Myocyte (in vitro differentiated cells): ENCODE results near the gene GPC5. TPM values are rescaled to one million over a fixed set of nuclear protein-coding genes. Genes with fewer than 3 reads are reported as not detected.
"Not testable (repeated sequence)": the region's sequence is repeated elsewhere in the genome, so short reads cannot be mapped to it uniquely, and the experiment has no call there.

Experiments
- DNase-seq: peaks from one replicate; pipeline ENCODE4 v3.0.0-alpha.2; 2012; ENCODE audit warnings: low read depth
- total RNA-seq: library from RNA; depleted of rRNA; stranded (reverse); fragments of >200 nt; gene quantifications from 2 replicates; pipeline ENCODE4 v1.2.3, GENCODE V29; 2014

The GPC5 gene
- total RNA-seq, 1 donor from 2014 or later: 0.21 TPM

- DNase-seq: no peak
Measured at GRCh38 chr13:91836553-91836952, 438.1 kb downstream of the GPC5 start.

GRCh38 chr13:91845612-91846011, 447.2 kb downstream of the GPC5 start:
- DNase-seq: no peak

DNA sequence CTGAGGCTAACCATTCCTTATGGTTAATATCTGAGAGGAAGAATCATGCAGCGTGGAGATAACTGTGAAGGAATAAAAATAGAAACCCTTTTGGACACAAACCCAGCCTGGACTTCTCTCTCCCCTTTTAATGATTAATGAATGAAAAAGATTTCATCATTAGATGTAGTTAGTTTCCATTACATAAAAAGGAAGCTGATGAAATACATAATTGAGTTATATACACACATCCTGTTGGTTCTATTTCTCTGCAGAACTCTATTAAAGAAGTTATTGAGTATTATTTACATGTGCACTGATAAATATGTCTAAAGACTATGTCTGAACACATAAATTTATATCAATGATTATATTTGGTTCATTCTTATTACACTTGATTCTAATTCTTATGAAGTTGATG, 465.3 kb downstream of the GPC5 start:
- DNase-seq: no peak

- no peak for DNase-seq
Measured at GRCh38 chr13:91868351-91868750, 469.9 kb downstream of the GPC5 start.

GRCh38 chr13:91878491-91878890, 480.1 kb downstream of the GPC5 start:
- DNase-seq: no peak

DNA sequence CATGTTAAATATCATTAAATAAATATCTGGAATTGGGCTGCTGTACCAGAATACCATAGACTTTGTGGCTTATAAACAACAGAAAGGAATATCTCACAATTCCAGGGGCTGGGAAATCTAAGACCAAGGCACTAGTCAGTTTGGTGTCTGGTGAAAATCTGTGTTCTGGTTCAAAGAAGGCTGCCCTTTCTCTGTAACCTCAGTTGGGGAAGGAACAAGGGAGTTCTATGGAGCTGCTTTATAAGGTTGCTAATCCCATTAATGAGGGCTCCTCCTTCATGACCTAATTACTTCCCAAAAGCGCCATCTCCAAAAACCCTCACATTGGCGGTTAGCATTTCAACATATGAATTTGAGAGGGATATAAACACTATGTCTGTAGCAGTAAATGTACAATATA, 480.9 kb downstream of the GPC5 start:
- DNase-seq: no peak

DNA sequence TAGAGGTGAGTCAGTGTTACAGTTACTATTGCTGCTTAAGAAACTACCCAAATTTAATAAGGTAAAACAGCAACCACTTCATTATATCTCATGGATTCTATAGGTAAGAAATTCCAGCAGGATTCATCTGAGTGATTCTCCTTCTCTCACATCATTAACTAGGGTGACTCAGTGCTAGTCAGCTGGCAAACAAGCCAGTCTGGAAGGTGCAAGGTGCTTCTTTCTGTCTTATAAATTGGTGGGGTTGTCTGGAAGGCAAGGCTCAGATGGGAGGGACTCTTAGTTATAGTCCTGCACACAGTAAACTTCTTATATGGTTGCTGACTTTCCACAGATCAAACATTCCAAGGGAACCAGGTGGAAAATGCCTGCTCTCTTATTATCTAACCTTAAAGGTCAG, 484.5 kb downstream of the GPC5 start:
- DNase-seq: no peak

DNA sequence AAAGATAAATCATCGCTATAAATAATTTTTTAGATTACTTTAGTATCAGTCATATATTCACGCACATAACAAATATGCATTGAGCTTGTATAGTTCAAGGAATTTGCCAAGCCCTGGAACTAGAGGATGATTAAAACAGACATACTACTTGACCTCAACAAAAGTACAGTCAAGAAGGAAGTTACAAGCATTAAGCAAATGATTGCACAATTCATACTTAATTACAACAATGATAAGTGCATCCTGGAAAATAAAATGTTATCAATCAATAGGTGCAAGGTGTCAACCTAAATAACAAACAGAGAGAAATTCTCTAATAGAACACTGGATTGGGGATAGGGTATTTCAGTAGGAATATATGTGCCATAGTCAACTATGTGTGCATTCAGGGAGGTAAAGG, 491.2 kb downstream of the GPC5 start:
- DNase-seq: no peak

GRCh38 chr13:91891141-91891540, 492.7 kb downstream of the GPC5 start:
- DNase-seq: no peak

DNA sequence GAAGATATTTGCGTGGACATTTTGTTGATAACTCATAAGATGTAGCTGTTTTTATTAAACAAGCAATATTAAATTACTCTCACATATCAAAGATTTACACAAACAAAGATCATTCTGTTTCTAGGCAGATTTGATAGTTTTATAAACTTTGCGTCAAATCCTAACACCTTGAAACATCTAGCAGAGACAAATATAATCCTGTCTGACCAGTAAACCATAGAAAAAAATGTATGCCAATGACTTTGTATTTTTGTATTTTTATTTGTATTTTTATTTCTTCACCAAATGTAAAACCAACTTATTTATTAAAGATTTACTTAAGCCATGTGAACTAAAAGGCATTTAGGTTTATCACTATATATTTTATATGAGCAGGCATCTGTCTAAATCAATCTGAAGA, 494.6 kb downstream of the GPC5 start:
- DNase-seq: no peak

DNA sequence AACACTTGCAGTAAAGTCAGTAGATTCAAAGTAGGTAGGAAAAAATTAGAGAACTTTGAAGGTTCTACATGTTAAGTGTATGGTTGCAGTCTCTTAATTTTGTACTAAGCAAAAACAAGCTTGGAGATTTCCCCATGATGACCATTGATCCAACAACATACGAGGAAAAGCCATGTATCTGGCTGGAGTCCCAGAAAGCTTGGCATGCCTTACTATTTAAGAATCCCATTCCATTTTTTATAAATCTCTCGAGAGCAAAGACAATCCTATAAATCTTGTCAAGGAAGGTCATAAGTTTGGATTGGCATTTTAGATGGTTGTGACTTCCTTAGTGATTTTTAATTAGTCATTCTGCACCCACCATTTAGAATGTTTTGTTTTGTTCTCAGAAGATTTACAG, 495.9 kb downstream of the GPC5 start:
- DNase-seq: no peak

DNA sequence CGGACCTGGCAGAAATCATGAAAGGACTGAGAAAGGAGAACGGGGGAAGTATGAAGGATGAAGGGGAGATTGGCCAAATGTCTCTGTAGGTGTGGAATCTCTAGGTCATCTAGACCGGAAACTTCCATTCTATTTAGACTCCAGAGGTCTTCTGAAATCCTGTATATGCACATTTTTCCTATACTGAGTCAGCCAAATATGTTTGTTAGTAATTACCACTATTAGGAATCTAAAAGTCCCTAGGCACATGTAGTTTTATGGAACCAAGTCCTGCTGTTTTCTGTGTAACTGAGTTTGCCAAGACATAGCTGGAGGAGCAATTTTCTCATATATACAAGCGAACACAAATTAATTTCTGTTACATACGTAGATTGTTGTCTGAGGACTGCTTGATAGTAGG, 498.1 kb downstream of the GPC5 start:
- DNase-seq: no peak

DNA sequence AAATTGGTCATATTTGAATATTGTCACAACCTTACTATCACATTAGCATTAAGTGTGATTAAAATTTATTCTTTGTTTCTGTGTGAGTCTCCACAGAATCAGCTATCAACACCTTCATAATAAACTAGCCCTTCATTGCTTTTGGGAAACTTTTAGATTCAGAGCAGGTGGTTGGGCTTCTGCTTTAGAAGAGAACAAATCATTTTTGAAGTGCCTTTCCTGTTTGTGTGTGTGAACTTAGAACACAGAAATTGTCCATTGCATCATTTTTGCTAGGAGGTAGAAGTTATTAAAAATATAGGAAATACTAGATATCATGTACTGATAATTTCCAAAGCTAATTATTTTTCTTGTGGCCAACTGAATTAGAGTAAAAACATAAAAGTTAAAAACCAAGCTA, 500.6 kb downstream of the GPC5 start:
- DNase-seq: not testable (repeated sequence)

DNA sequence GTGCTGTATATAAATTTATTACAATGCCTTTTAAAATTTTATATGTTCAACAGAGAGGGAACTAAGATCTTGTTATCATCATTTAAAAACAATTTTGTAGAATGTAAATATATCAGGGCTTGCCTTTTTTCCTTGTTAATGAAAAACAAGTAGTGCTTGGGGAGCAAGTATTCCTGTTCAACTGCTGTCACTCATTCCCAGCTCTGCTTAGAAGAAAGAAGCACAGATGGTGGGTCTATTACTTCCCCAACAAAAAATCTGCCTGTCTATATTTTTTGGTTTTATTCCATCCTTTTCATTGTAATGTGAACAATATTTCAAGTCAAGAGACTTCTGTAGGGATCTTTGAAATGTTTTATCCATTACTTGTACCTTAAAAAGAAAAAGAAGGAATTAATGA, 503.9 kb downstream of the GPC5 start:
- DNase-seq: no peak

DNA sequence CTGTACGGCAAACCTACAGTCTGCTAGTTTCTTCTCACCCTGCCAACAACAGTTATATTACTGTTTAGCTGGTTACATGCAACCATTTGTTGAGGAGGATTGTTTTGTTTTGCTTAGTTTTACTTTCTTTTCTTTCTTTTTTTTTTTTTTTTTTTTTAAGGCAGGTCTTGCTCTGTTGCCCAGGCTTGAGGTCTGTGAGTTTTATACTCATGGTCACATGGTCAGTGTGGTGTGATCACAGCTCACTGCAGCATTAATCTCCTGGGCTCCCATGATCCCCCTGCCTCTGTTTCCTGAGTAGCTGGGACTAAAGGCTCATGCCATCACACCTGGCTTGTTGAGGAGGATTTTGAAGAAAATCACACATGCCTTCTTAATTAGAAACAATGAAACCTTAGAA, 505.6 kb downstream of the GPC5 start:
- DNase-seq: no peak

- DNase-seq: no peak
Measured at GRCh38 chr13:91904597-91904996, 506.2 kb downstream of the GPC5 start.

DNA sequence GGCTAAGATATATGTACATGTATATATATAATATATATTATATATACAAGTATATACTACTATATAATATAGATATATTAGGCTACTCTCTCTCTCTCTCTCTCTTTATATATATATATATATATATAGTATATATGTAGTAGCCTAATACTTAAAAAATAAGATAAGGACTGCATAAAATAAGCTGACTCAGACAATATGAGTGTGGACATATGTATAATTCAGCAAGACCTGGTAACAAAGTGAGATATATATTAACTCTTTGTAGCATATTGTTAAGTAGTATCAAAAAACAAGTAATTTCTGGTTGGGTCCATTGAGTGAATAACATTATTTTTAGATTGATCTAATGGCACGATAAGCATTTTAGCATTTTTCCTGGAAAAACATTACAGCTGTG, 509.0 kb downstream of the GPC5 start:
- DNase-seq: no peak

GRCh38 chr13:91909617-91910016, 511.2 kb downstream of the GPC5 start:
- DNase-seq: no peak

- DNase-seq: no peak
Measured at GRCh38 chr13:91922969-91923592, 524.7 kb downstream of the GPC5 start.

DNA sequence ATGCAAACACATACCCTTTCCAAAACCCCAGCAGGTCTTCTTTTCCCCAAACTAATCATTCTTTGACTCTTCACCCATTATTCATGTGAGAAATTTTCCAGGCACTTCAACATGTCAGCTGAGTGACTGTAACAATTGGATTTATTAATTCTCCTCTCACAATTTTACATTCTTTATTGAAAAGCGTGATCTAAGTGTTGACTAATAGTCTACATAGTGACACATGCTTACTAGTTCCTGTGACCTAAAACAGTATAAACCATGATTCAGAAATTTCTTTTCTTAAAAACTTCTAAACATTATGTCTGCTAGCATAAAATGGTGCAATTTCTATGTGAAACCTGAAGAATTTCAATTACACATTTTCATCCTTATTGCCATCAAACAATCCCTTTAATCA, 532.3 kb downstream of the GPC5 start:
- no peak for DNase-seq

DNA sequence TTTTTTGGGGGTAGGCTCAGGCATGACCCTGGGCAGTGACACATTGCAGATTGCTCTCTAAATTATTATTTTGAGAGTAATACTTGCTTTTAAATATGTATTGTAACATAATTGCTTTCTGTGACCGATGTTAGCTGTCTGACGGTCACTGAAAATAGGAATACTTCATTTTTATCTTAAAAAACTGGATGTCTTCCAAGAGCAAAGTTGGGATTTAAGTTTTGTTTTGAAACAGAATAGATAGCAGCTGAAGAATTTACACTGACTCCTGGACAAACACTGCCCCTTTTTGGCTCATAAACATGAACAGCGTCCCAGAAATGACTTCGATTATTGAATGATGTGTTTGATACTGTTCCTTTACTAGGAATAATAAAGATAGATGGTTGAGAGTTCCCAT, 535.9 kb downstream of the GPC5 start:
- DNase-seq: no peak

- no peak for DNase-seq
Measured at GRCh38 chr13:91946498-91947070, 548.2 kb downstream of the GPC5 start.

- no peak for DNase-seq
Measured at GRCh38 chr13:91948736-91949135, 550.3 kb downstream of the GPC5 start.

- no peak for DNase-seq
Measured at GRCh38 chr13:91950803-91951202, 552.4 kb downstream of the GPC5 start.
